Fibroblast of peridontal ligament (primary cell): ENCODE measurements around the gene POLE.

Experiments
- DNase-seq: peaks from one replicate; pipeline ENCODE4 v3.0.0-alpha.2; 2010; ENCODE audit errors: extremely low read depth

The POLE gene

GRCh38 chr12:132686825-132687210 lies 324 bp downstream of the POLE start:
- DNase-seq = no peak

GRCh38 chr12:132685400-132685799 lies 1.7 kb downstream of the POLE start:
- DNase-seq = no peak

- DNase-seq = no peak
Observed at GRCh38 chr12:132677492-132677891, 9.7 kb downstream of the POLE start.

- no peak for DNase-seq
Observed at GRCh38 chr12:132675757-132676432, 11.2 kb downstream of the POLE start.

- DNase-seq = no peak
Observed at GRCh38 chr12:132674561-132674960, 12.6 kb downstream of the POLE start.

- no peak for DNase-seq
Observed at GRCh38 chr12:132673288-132674179, 13.6 kb downstream of the POLE start.

- no peak for DNase-seq
Observed at GRCh38 chr12:132672678-132673077, 14.5 kb downstream of the POLE start.

GRCh38 chr12:132672116-132672515 lies 15.0 kb downstream of the POLE start:
- no peak for DNase-seq

- no peak for DNase-seq
Observed at GRCh38 chr12:132669166-132669879, 17.8 kb downstream of the POLE start.

- DNase-seq = no peak
Observed at GRCh38 chr12:132668191-132669088, 18.7 kb downstream of the POLE start.

GRCh38 chr12:132665794-132666193 lies 21.3 kb downstream of the POLE start:
- no peak for DNase-seq

- no peak for DNase-seq
Observed at GRCh38 chr12:132665149-132665491, 22.0 kb downstream of the POLE start.

- no peak for DNase-seq
Observed at GRCh38 chr12:132664206-132665148, 22.7 kb downstream of the POLE start.

- no peak for DNase-seq
Observed at GRCh38 chr12:132662901-132663755, 24.0 kb downstream of the POLE start.

GRCh38 chr12:132661972-132662371 lies 25.2 kb downstream of the POLE start:
- no peak for DNase-seq

- no peak for DNase-seq
Observed at GRCh38 chr12:132660996-132661395, 26.1 kb downstream of the POLE start.

GRCh38 chr12:132660052-132660451 lies 27.1 kb downstream of the POLE start:
- no peak for DNase-seq

- no peak for DNase-seq
Observed at GRCh38 chr12:132659146-132659545, 28.0 kb downstream of the POLE start.

- no peak for DNase-seq
Observed at GRCh38 chr12:132658149-132658894, 28.8 kb downstream of the POLE start.
